ENCODE measurements around the gene ZNF69. TPM values are rescaled to one million over a fixed set of nuclear protein-coding genes. Genes with fewer than 3 reads are reported as not detected.
"Not testable (repeated sequence)": the region's sequence is repeated elsewhere in the genome, so short reads cannot be mapped to it uniquely, and the experiment has no call there.

ZNF69 gene
- total RNA-seq, 1 donor from 2014 or later: 29.6 TPM

GRCh38 chr19:11868188-11868587 is 19.4 kb upstream of the ZNF69 start:
- H3K27ac Mint-ChIP-seq (ENCODE audit: unreplicated experiment): no peak overlapping the region
- no peak overlapping the region for H3K4me3 Mint-ChIP-seq (ENCODE audit: unreplicated experiment)
- DNase-seq: no peak
- H3K36me3 Mint-ChIP-seq (ENCODE audit: unreplicated experiment): peaks cover 73% of the 10 kb centered on the region
- no peak for TF ChIP-seq CTCF (IDR thresholded peaks at IDR 0.05; ENCODE audit: partially characterized antibody, unreplicated experiment)
- H3K4me1 Mint-ChIP-seq (ENCODE audit: low read depth, unreplicated experiment): no peaks in the 10 kb centered on the region
- peaks cover 1% of the 10 kb centered on the region for H3K27me3 Mint-ChIP-seq (ENCODE audit: unreplicated experiment)
- H3K9me3 Mint-ChIP-seq (ENCODE audit: unreplicated experiment): peaks cover 29% of the 10 kb centered on the region

GRCh38 chr19:11872624-11873023 is 15.0 kb upstream of the ZNF69 start:
- peaks cover 39% of the 10 kb centered on the region for H3K36me3 Mint-ChIP-seq (ENCODE audit: unreplicated experiment)
- H3K27ac Mint-ChIP-seq (ENCODE audit: unreplicated experiment): no peak overlapping the region
- H3K27me3 Mint-ChIP-seq (ENCODE audit: unreplicated experiment): no peaks in the 10 kb centered on the region
- DNase-seq: no peak
- no peak overlapping the region for H3K4me3 Mint-ChIP-seq (ENCODE audit: unreplicated experiment)
- H3K4me1 Mint-ChIP-seq (ENCODE audit: low read depth, unreplicated experiment): no peaks in the 10 kb centered on the region
- TF ChIP-seq CTCF (IDR thresholded peaks at IDR 0.05; ENCODE audit: partially characterized antibody, unreplicated experiment): no peak
- peaks cover 14% of the 10 kb centered on the region for H3K9me3 Mint-ChIP-seq (ENCODE audit: unreplicated experiment)

GRCh38 chr19:11873762-11874161 is 13.8 kb upstream of the ZNF69 start:
- DNase-seq: no peak
- Mint-ChIP-seq H3K4me1 (ENCODE audit: low read depth, unreplicated experiment) (no peaks in the 10 kb centered on the region), H3K27ac (ENCODE audit: unreplicated experiment) (no peak overlapping the region), H3K27me3 (ENCODE audit: unreplicated experiment) (no peaks in the 10 kb centered on the region), H3K9me3 (ENCODE audit: unreplicated experiment) (peaks cover 10% of the 10 kb centered on the region), H3K36me3 (ENCODE audit: unreplicated experiment) (peaks cover 27% of the 10 kb centered on the region), H3K4me3 (ENCODE audit: unreplicated experiment) (no peak overlapping the region)
- TF ChIP-seq CTCF (IDR thresholded peaks at IDR 0.05; ENCODE audit: partially characterized antibody, unreplicated experiment): no peak

GRCh38 chr19:11879687-11880266 is 7.8 kb upstream of the ZNF69 start:
- H3K9me3 Mint-ChIP-seq (ENCODE audit: unreplicated experiment); H3K4me3 Mint-ChIP-seq (ENCODE audit: unreplicated experiment); H3K27ac Mint-ChIP-seq (ENCODE audit: unreplicated experiment); H3K27me3 Mint-ChIP-seq (ENCODE audit: unreplicated experiment); H3K4me1 Mint-ChIP-seq (ENCODE audit: low read depth, unreplicated experiment): not testable (repeated sequence)
- H3K36me3 Mint-ChIP-seq (ENCODE audit: unreplicated experiment): peaks cover 14% of the 10 kb centered on the region
- peak; percentile 19 for DNase-seq

GRCh38 chr19:11880598-11880997 is 7.0 kb upstream of the ZNF69 start:
- Mint-ChIP-seq H3K4me3 (ENCODE audit: unreplicated experiment) (no peak overlapping the region), H3K27ac (ENCODE audit: unreplicated experiment) (no peak overlapping the region), H3K36me3 (ENCODE audit: unreplicated experiment) (peaks cover 14% of the 10 kb centered on the region), H3K4me1 (ENCODE audit: low read depth, unreplicated experiment) (no peaks in the 10 kb centered on the region), H3K9me3 (ENCODE audit: unreplicated experiment) (peaks cover 7% of the 10 kb centered on the region), H3K27me3 (ENCODE audit: unreplicated experiment) (peaks cover 5% of the 10 kb centered on the region)
- no peak for DNase-seq
- no peak for TF ChIP-seq CTCF (IDR thresholded peaks at IDR 0.05; ENCODE audit: partially characterized antibody, unreplicated experiment)
